Fibroblast of mammary gland (primary cell): Measurements from ENCODE around the gene YTHDC1.

ENCODE experiments used
- DNase-seq: peaks from one replicate; pipeline ENCODE4 v3.0.0-alpha.2; 2010; ENCODE audit warnings: low read depth
- H3K4me3 ChIP-seq: 2 replicates; pipeline ENCODE4 v1.5.1; 2011; ENCODE audit warnings: low read depth, mild to moderate bottlenecking, low read length, moderate library complexity; ENCODE audit not compliant: control insufficient read depth
- CTCF ChIP-seq: conservative IDR thresholded peaks from 2 replicates; pipeline ENCODE4 v1.5.1; 2011; ENCODE audit warnings: low read depth, low read length, inconsistent platforms; ENCODE audit not compliant: control insufficient read depth, insufficient read depth

Gene YTHDC1

GRCh38 chr4:68304731-68305130 lies 45.2 kb downstream of the YTHDC1 start:
- H3K4me3 ChIP-seq, result no peak overlapping the region
- no peak for DNase-seq
- TF ChIP-seq CTCF, result no peak

GRCh38 chr4:68299492-68300457 lies 50.1 kb downstream of the YTHDC1 start:
- no peak for DNase-seq
- no peak for TF ChIP-seq CTCF
- H3K4me3 ChIP-seq, result no peak overlapping the region

GRCh38 chr4:68297137-68297536 lies 52.8 kb downstream of the YTHDC1 start:
- DNase-seq, result no peak
- H3K4me3 ChIP-seq, result no peak overlapping the region
- no peak for TF ChIP-seq CTCF

GRCh38 chr4:68291256-68291655 lies 58.6 kb downstream of the YTHDC1 start:
- TF ChIP-seq CTCF, result no peak
- no peak for DNase-seq
- H3K4me3 ChIP-seq, result no peak overlapping the region

GRCh38 chr4:68288393-68288740 lies 61.5 kb downstream of the YTHDC1 start:
- TF ChIP-seq CTCF, result no peak

GRCh38 chr4:68287704-68288392 lies 62.0 kb downstream of the YTHDC1 start:
- no peak for DNase-seq
- no peak overlapping the region for H3K4me3 ChIP-seq
- TF ChIP-seq CTCF, result no peak

More at GRCh38 chr4:68288393-68288740, 61.5 kb downstream of the YTHDC1 start:
- no peak overlapping the region for H3K4me3 ChIP-seq
- no peak for DNase-seq
